ENCODE measurements around the gene ITGB4. TPM values are rescaled to one million over a fixed set of nuclear protein-coding genes. Genes with fewer than 3 reads are reported as not detected.
A peak's percentile ranks its signal among the peaks of the same experiment; 100 is the strongest.

Gene ITGB4
- polyA plus RNA-seq, 2 of the 4 experiments (the other 2 are of a cell fraction), result 20.6 to 37.4 TPM

DNA sequence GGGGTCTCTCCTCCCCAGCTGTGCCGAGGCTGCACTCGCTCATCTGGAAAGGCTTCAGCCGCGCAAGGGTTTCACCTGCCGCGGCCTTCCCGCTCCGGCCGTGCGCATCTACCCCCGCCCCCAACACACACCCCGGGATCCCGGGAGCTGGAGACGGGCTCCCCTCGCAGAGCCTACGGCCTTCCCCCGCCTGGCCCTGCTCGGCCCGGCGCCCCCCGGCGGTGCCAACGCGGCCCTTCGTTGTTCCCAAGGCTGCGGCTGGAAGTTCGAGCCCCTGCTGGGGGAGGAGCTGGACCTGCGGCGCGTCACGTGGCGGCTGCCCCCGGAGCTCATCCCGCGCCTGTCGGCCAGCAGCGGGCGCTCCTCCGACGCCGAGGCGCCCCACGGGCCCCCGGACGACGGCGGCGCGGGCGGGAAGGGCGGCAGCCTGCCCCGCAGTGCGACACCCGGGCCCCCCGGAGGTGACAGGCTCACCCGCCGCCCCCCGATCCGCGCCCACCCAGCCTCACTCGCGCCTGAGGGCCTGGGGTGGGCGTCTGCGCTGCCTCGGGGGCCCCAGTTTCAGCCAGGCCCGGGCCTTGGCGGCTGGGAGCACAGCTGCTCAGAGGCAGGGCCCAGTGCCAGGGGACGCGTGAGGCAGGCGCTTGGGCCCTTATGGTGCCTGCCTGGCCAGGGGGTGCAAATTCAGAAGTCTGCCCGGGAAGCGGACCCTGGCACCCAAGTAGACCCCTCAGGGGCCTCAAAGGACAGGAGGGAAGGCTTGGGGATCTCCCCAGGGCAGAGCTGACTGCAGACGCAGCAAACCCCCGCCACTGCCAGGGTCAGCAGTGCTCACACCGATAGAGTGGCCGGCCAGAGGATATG lies 32.5 kb downstream of the ITGB4 start:
- H3K4me3 ChIP-seq, result no peak overlapping the region
- H3K27ac ChIP-seq, result no peak overlapping the region
- no peak for DNase-seq (ENCODE audit: low read depth in 1 of 2, low spot score in 1 of 2)
- no peak for ATAC-seq
- 95% methylated on average over 25 of the region's 76 CpGs for WGBS (ENCODE audit: missing lambda C conversion rate)
- no peak for TF ChIP-seq KDM1A (IDR thresholded peaks at IDR 0.05; ENCODE audit: low read depth)
- FAIRE-seq, result no peak
- ChIA-PET POLR2A (interaction anchor here (1.0 to 1.6 kb wide), 2 partner anchors 22 to 26 kb away, joined by 3 to 6 read pairs; no protein-coding TSS in a partner anchor), CTCF (interaction anchor here (0.6 to 43.5 kb wide), 12 partner anchors 5 to 570 kb away, joined by 3 to 1931 read pairs (median 4); partner anchors contain the start of genes GALK1, RECQL5, SAP30BP and SMIM5)
- no peaks in the 10 kb centered on the region for H3K9me3 ChIP-seq
- H3K4me1 ChIP-seq, result peaks cover 6% of the 10 kb centered on the region; the same call in 1 of the 3 replicates
- no peak overlapping the region for H3K4me2 ChIP-seq

DNA sequence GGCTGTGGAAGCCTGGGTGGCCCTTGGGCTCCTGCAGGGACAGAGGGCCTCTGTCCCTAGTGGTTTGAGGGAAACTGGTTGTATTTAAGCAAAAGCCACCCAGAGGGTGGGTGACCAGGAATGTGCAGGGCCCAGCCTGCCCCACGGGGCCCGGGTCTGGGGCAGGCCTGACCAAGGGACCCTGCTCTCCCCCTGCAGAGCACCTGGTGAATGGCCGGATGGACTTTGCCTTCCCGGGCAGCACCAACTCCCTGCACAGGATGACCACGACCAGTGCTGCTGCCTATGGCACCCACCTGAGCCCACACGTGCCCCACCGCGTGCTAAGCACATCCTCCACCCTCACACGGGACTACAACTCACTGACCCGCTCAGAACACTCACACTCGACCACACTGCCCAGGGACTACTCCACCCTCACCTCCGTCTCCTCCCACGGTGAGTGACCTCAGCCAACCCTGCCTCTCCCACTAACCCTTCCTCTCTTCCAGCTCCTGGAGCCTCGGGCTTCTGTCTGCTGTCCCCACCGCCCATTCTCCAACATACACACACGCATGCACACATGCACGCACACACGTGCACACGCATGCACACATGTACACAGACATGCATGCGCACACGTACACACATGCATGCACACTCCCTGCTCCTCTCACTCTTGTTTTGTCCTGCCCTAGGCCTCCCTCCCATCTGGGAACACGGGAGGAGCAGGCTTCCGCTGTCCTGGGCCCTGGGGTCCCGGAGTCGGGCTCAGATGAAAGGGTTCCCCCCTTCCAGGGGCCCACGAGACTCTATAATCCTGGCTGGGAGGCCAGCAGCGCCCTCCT lies 33.3 kb downstream of the ITGB4 start:
- FAIRE-seq (no peak), ATAC-seq (0 out of 6 replicates have a peak, but pooled peaks of 1 of the 2 experiments have one; percentile 1), DNase-seq (ENCODE audit: low read depth in 1 of 2, low spot score in 1 of 2) (no peak)
- Histone ChIP-seq H3K4me2 (no peak overlapping the region), H3K9me3 (no peaks in the 10 kb centered on the region), H3K27ac (no peak overlapping the region), H3K4me3 (no peak overlapping the region), H3K4me1 (peaks cover 4% of the 10 kb centered on the region; the same call in 1 of the 3 replicates)
- TF ChIP-seq GATA3 (IDR thresholded peaks at IDR 0.05; ENCODE audit: borderline replicate concordance) (no peak), ZFP36 (IDR thresholded peaks at IDR 0.05; ENCODE audit: borderline replicate concordance, partially characterized antibody) (no peak), NFE2L2 (conservative IDR thresholded peaks at IDR 0.05; ENCODE audit: low read length) (no peak), CEBPB (IDR thresholded peaks at IDR 0.05) (no peak), RFX5 (IDR thresholded peaks at IDR 0.05) (no peak), CHD4 (IDR thresholded peaks at IDR 0.05; ENCODE audit: borderline replicate concordance) (no peak), HEYL (CRISPR knock-in tag; IDR thresholded peaks at IDR 0.05) (no peak), KDM5A (IDR thresholded peaks at IDR 0.05) (no peak), RCOR1 (IDR thresholded peaks at IDR 0.05; ENCODE audit: low read depth, low read length) (no peak), FOSL2 (IDR thresholded peaks at IDR 0.05) (no peak), FOSL2 (CRISPR knock-in tag; IDR thresholded peaks at IDR 0.05) (no peak), TP53 (CRISPR knock-in tag; IDR thresholded peaks at IDR 0.05) (no peak)
- TF ChIP-seq, protein P1, sequence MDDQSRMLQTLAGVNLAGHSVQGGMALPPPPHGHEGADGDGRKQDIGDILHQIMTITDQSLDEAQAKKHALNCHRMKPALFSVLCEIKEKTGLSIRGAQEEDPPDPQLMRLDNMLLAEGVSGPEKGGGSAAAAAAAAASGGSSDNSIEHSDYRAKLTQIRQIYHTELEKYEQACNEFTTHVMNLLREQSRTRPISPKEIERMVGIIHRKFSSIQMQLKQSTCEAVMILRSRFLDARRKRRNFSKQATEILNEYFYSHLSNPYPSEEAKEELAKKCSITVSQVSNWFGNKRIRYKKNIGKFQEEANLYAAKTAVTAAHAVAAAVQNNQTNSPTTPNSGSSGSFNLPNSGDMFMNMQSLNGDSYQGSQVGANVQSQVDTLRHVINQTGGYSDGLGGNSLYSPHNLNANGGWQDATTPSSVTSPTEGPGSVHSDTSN (IDR thresholded peaks at IDR 0.05), result no peak
- 78% methylated on average over 23 of the region's 27 CpGs for WGBS (ENCODE audit: missing lambda C conversion rate)
- CTCF ChIA-PET, result interaction anchor here (2.1 to 43.5 kb wide), 5 partner anchors 5 to 110 kb away, joined by 5 to 1931 read pairs (median 283); partner anchors contain the start of genes GALK1, RECQL5, SAP30BP and SMIM5
- POLR2A ChIA-PET, result no interaction called here

DNA sequence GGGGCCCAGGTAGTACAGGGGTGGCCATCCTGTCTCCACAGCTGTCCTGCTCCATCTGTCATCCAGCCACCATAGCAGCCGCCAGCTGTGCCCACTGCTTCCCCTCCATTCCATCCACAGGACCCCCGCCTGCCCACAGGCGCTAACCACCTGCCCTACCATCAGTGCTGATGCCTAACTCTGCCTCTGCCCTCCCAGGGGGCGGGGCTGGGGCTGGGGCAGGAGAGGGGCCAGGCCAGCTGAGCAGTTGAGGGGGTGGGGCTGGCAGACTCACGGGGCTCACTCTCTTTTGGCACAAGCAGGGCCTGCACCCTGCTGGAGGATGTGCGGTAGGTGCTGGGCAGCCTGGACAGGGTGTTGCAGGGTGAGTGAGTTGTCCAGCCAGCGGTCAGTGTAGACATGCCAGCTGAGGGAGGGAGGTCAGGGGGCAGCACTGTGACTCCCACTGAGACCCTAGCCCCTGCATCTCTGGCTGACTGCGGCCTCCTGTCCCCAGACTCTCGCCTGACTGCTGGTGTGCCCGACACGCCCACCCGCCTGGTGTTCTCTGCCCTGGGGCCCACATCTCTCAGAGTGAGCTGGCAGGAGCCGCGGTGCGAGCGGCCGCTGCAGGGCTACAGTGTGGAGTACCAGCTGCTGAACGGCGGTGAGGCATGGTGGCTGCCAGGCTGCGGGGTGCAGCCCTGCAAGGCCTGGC lies 34.1 kb downstream of the ITGB4 start:
- 88% methylated on average over 17 of the region's 20 CpGs for WGBS (ENCODE audit: missing lambda C conversion rate)
- no peaks in the 10 kb centered on the region for H3K9me3 ChIP-seq
- no peaks in the 10 kb centered on the region for H3K4me1 ChIP-seq
- DNase-seq (ENCODE audit: low read depth in 1 of 2, low spot score in 1 of 2), result peak in 1 of 2 experiments; percentile 49
- H3K4me2 ChIP-seq, result no peak overlapping the region
- ChIA-PET POLR2A (interaction anchor here (1.5 kb wide), 1 partner anchor 10 kb away, joined by 3 read pairs; no protein-coding TSS in a partner anchor), CTCF (interaction anchor here (0.8 to 43.5 kb wide), 6 partner anchors 6 to 167 kb away, joined by 3 to 1931 read pairs (median 10); partner anchors contain the start of genes GALK1, RECQL5, SAP30BP and SMIM5)
- FAIRE-seq, result no peak
- no peak overlapping the region for H3K4me3 ChIP-seq
- TF ChIP-seq, protein P2, sequence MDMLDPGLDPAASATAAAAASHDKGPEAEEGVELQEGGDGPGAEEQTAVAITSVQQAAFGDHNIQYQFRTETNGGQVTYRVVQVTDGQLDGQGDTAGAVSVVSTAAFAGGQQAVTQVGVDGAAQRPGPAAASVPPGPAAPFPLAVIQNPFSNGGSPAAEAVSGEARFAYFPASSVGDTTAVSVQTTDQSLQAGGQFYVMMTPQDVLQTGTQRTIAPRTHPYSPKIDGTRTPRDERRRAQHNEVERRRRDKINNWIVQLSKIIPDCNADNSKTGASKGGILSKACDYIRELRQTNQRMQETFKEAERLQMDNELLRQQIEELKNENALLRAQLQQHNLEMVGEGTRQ (IDR thresholded peaks at IDR 0.05), result no peak
- TF ChIP-seq EHMT2 (IDR thresholded peaks at IDR 0.05; ENCODE audit: low read depth), result no peak
- TF ChIP-seq BHLHE40 (IDR thresholded peaks at IDR 0.05; ENCODE audit: low read depth, low read length), result no peak
- TF ChIP-seq CHD4 (IDR thresholded peaks at IDR 0.05; ENCODE audit: borderline replicate concordance), result no peak
- TF ChIP-seq HOXB5 (CRISPR knock-in tag; IDR thresholded peaks at IDR 0.05), result no peak
- H3K27ac ChIP-seq, result no peak overlapping the region
- ATAC-seq, result peak; percentile 45 to 63; a peak in 5 of 6 replicates
